ENCODE data around the gene ZNF616.

Gene ZNF616

DNA sequence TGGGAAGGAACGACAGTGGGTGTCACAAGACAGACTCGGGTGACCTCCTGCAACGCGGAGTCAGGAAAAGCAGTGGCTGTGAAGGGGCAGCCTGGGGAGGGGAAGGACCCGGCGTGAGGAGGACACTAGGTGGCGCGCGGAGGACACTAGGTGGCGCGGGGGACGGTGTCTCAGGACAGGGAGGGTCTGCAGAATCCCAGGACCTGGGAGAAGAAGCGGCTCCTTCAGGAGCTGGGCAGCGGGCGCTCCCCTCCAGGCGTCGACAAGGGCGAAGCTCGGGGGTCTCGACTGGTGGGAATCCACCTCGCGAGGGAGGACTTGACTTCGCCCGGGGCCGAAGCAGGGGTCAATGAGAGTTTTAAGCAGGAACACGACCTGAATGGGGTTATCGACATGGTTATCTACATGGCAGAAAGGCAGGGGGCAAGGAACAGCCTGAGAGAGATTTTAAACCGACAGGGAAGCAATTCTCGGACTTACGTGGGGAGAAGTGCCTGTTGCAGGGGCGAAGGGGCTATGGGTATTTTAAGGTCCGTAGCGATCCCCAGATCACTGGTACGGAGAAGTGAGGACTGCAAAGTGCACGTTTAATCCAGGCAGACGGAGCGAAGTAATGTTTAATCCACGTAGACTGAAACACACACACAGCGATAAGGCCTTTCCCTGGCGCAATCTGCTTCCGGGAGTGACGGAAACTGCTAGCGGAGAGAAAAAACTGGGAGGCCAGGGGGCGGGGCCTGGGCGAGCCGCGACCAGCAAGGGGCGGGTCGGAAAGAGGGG lies at the start of gene ZNF616:
ZNF616 (minus strand) TSS at position 687 of the 780 bp plus-strand sequence. CDS start 9,426 bp downstream, outside the sequence.
- DNase-seq, result peak; percentile 96

DNA sequence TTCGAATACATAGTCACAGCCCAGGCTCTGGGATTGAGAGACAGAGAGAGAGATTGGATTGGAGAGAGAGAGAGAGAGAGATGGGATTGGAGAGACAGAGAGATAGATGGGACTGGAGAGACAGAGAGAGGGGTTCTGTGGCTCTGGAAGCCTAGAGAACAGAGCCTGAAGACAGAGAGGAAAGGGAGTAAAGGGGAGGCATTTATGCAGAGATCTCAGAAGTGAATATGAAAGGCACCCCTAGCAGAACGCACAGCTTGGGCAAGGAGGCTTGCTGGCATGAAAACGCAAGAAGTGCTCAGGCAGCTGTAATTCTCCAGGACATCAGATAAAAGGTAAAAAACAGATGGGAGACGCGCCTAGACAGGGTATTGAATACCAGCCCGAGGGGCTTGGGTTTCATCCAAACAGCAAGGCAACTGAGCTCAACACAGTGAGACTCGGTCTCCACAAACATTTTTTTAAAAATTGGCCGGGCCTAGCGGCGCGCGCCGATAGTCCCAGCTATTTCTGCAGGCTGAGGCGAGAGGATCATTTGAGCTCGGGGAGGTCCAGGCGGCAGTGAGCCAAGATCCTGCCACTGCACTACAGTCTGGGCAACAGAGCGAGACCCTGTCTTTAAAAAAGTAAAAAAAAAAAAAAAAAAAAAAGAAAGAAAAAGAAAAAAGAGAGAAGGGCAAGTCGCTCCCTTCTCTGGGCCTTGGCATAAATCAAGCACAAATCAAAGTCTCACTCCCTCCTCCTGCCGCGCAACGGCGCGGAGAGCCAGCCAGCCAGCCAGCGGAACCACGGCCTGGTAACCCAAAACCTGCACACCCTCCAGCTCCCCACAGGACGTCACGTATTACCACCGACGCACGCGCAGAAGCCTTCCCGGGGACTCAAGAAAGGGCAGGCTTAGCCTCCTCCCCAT lies 49.3 kb upstream of the ZNF616 start:
- DNase-seq, result no peak

DNA sequence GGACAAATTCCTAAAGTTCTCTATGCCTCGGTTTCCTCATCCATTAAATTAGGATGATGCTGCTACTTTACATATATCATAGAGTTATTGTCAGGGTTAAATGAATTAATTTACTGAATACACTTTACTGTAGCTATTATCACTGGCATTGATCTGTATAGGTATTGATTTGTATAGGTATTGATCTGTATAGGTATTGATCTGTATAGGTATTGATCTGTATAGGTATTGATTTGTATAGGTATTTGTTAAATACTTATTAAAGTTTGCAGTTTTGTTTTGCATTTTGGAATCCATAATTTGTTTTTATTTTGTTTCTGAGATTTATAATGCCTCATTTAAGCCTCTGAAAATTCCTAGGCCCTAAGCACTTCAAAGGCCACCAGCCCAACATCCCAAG lies 47.7 kb upstream of the ZNF616 start:
- DNase-seq, result no peak

DNA sequence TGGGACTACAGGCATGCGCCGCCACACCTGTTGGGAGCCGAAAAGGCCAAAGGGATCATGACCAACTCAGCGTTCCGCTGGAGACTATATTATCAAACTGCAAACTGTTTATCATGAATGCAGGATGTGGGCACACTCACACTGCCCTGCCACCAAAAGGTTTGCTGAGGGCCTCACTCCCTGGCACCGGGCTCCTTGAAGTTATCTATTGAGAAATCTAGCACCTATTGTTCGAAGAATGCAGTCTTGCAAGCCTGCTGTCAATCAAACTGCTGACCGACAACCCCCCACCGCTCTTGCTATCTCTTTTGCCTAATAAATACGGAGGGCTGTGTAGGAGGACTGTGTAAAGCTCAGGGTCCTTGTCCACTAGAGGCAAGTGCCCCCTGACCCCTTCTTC lies 36.8 kb upstream of the ZNF616 start:
- no peak for DNase-seq

DNA sequence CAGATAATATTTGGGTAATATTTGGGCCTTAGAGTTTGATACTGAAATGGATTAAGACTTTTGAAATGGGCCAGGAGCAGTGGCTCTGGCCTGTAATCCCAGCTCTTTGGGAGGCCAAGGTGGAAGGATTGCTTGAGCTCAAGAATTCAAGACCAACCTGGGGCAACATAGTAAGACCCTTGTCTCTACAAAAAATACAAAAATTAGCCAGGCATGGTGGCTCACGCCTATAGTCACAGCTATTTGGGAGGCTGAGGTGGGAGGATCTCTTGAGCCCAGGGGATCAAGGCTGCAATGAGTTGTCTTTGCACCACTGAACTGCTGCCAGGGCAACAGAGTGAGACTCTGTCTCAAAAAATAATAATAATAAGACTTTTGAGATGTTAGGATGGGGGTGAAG lies 32.6 kb upstream of the ZNF616 start:
- no peak for DNase-seq

DNA sequence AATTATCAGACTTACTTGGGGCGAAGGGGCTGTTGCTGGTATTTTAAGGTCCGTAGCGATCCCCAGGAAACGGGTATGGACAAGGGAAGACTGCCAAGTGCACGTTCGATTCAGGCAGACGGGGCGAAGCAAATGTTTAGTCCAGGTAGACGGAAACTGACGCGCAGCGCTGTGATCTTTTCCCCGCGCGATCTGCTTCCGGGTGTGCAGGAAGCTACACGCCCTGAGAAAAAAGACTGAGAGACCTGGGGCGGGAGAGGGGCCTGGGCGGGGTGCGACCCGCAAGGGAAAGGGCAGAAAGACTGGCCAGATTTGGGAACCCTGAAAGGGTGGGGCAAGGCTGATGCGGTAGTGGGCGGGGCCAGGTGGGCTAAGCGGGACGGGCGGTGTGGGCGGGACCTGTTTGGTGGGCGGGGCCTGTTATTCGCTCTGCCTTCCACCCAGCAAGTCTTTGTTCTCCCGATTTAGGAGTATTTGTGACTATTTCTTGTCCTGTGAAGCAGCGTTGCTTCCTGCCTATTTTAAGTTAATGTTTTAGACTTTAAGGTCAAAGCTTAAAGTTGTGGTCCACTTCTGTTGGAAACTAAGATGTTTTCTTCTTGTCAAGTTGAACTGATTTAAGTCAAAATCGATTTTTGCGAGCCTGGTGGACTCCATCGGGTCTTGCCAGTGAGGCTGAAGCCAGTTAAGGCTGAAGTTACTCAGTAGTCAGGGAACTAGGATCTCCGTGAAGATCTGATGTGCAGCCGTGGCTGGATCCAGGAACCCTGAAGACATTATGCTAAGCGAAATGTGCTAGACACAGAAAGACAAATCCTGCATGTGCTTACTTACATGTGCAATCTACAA lies 31.8 kb upstream of the ZNF616 start, which contains the start of gene ZNF836:
ZNF836 (minus strand) TSS at position 301 of the 849 bp plus-strand sequence. CDS start 3,549 bp downstream, outside the sequence.
- DNase-seq, result peak; percentile 87

DNA sequence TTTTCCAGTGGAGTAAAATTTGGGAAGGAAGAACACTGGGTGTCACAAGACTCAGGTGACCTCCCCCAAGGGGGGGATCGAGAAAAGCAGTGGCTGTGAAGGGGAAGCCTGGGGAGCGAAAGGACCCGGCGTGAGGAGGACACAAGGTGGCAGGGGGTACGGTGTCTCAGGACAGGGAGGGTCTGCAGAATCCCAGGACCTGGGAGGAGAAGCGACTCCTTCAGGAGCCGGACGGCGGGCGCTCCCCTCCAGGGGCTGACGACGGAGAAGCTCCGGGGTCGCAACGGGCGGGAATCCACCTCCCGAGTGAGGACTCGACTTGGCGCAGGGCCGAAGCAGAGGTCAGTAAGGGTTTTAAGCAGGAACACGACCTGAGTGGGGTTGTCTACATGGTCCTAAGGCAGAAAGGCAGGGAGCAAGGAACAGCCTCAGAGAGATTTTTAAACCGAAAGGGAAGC lies 31.2 kb upstream of the ZNF616 start:
- peak; percentile 4 for DNase-seq

DNA sequence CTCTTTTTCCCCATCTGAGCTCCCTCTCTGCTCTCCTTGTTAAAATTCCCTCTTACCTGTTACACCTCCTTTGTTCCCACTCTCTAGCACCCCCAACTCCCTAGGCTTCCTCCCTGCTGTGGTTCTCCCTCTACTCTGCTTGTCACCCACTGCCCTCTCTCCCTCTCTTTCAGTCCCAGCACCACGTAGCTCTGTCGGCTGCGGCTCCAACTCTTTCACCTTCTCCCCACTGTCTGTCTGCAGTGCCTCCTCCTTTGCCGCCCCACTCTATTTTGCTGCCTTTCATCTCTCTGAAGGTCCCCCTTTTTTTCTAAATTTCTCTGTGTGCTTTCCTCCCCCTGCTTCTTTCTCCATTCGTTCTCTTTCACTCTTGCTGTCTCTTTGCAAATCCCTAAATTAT lies 30.6 kb upstream of the ZNF616 start:
- DNase-seq, result no peak

DNA sequence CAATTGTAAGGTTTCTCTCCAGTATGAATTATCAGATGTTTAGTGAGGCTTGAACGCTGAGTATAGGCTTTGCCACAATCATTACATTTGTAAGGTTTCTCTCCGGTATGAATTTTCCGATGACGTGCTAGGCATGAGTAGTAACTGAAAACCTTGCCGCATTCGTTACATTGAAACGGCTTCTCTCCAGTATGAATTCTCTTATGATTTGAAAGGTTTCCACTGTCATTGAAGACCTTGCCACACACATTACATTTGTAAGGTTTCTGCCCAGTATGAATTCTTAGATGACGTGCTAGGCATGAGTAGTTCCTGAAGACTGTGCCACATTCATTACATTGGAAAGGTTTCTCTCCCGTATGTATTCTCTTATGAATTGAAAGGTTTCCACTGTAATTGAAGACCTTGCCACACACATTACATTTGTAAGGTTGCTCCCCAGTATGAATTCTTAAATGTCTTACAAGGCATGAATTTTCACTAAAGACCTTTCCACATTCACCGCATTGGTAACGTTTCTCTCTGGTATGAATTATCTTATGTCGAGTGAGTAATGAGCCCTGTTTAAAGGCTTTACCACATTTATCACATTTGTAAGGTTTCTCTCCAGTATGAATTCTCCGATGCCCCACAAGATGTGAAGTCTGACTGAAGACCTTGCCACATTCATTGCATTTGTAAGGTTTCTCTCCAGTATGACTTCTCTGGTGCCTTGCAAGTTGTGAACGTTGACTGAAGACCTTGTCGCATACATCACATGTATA lies 16.0 kb upstream of the ZNF616 start:
- no peak for DNase-seq

DNA sequence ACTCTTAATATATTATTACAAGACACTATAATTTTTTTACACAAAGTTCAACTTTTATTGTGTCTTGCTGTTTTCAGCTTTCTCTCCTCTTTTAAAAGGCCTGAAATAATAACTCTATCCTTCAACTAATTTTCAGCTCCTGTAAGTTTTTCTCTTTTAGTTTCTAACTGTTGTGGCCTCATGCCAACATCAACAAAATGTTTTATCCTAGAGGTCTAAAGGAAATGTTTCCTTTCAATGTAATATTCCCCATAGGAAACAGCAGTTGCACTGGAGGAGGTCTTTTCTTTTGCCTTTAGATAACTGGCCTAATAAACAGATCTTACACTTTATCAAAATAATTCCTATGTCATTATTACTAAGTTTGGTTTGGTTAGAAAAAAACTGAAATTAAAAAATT lies 8.5 kb upstream of the ZNF616 start:
- no peak for DNase-seq

DNA sequence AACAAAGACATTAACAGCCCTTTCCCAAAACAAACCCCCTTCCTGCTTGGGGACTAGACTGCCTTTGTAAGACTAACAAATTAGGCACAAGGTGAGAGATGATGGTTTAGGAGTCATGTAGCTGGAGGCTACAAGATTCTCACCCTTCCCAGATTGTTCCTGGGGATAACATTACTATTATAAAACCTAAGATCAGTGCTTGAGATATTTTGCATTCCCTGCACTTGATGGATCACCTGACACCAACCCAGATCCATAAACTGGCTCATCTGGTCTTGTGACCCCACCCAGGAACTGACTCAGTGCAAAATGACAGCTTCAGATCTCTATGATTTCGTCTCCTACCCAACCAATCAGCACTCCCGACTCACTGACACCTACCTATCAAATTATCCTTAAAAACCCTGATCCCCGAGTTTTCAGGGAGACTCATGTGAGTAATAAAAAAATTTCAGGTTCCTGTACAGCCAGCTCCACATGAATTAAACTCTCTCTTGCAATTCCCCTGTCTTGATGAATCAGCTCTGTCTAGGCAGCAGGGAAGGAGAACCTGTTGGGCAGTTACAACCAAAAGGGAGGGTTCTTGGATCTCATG lies 2.4 kb upstream of the ZNF616 start:
- DNase-seq, result no peak

DNA sequence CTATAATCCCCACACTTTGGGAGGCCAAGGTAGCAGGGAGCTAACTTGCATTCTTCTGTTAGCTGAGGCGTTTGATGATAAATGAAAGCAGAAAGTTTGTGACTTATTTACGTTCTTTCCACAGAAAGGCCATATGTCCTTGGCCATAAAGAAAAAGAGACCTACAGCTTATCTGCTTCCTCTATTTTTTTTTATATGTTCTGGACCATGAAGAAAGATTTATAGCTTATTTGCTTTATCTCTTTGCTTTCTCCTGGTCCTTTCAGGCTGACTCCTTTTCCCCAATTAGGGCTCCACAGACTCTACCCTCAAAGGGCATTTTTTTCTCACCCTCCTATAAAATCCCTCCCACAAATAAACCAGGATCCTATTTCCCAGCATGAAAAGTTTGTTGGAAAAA lies 1.5 kb upstream of the ZNF616 start:
- DNase-seq, result no peak

DNA sequence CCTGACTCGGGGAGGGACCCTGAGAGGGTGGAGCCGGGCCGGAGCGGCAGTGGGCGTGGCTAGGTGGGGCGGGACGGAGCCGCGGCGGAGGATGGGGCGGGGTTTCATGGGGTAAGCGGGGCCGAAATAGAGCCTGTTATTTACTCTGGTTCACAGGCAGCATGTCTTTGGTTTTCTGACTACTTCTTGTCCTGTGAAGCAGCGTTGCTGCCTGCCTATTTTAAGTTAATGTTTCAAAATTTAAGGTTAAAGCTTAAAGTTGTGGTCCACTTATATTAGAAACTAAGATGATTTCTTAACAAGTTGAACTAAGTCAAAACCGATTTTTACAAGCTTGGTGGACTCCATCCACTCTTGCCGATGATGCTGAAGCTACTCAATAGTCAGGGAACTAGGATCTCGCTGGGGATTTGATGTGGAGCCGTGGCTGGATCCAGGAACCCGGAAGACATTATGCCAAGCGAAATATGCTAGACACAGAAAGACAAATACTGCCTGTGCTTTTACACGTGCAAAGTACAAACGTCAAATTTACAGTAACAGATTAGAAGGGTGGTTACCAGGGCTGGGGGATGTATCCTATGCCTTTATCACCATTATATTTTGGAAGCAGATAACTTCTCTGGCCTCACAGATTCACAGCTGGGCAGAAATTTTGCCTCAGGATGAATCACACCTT lies 433 bp upstream of the ZNF616 start:
- no peak for DNase-seq

DNA sequence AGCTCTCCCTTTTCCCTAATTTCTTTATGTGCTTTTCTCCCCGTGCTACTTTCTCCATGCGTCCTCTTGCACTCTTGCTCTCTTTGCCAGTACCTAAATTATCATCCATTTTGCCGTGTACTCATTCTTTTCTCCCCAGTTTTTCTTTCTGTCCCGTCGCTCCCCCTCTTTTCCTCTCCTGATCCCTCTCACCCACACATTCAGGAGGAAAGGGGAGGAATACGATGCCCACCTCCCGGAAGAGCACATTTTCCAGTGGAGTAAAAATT lies 821 bp downstream of the ZNF616 start:
- no peak for DNase-seq

DNA sequence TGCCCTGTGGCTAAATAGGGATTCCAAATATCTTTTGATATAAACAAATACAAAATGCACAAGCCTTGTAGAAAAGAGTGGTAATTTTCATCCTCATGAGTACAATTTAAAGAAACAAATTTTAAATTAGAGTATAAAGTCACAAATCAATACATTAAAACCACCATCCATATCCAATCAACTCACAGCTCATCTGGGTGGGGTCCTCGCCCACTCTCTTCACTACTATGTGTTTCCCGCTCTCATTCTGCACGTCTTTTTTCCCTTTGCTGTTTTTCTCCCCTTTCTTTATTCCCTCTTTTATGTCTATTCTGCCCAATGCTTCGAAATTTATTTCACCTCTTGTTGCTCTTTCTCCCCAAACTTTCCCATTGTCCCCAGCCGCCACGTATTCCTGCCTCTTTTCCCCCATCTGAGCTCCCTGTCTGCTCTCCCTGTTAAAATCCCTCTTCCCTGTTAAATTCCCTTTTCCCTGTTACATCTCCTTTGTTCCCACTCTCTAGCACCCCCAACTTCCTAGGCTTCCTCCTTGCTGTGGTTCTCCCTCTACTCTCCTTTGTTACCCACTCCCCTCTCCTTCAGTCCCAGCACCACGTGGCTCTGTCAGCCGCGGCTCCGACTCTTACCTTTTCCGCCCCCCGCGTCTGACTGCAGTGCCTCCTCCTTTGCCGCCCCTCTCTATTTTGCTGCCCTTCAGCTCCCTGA lies 1.3 kb downstream of the ZNF616 start:
- peak; percentile 61 for DNase-seq

DNA sequence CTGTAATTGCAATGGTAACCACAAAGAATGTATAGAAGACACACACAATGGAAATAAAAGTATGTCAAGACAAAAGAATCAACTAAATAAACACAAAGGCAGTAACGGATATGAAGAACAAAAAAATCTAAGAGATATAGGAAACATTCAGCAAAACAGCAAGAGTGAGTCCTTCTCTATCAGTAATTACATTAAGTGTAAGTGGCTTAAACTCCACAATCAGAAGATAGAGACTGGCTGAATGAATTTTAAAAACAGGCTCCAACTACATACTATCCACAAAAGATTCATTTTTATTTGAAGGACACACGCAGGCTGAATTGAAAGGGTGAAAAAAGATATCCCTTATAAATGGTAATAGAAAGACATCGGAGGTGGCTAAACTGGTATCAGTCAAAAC lies 19.5 kb downstream of the ZNF616 start:
- DNase-seq, result no peak

DNA sequence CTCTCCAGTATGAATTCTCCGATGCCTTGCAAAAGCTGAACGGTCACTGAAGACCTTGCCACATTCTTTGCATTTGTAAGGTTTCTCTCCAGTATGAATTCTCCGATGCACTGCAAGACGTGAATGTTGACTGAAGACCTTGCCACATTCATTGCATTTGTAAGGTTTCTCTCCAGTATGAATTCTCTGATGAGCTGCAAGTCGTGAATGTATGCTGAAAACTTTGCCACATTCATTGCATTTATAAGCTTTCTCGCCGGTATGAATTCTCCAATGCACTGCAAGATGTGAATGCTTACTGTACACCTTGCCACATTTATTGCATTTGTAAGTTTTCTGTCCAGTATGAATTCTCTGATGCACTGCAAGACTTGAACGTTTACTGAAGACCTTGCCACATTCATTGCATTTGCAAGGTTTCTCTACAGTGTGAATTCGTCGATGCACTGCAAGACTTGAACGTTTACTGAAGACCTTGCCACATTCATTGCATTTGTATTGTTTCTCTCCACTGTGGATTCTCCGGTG lies 24.1 kb downstream of the ZNF616 start:
- DNase-seq, result no peak

DNA sequence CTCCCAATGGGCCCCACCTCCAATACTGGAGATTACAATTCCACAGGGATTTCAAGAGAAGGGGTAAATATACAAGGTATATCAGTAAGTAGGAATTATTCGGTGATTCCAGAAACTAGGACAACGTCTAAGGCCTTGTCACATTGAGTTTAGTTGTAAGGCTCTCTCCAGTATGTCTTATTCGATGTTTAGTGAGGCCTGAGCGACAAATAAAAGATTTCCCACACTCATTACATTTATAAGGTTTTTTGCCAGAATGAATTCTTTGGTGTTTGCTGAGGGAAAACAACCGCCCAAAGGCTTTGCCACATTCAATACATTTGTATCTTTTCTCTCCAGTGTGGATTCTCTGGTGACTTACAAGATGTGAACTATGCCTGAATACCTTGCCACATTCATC lies 25.0 kb downstream of the ZNF616 start:
- DNase-seq, result no peak

DNA sequence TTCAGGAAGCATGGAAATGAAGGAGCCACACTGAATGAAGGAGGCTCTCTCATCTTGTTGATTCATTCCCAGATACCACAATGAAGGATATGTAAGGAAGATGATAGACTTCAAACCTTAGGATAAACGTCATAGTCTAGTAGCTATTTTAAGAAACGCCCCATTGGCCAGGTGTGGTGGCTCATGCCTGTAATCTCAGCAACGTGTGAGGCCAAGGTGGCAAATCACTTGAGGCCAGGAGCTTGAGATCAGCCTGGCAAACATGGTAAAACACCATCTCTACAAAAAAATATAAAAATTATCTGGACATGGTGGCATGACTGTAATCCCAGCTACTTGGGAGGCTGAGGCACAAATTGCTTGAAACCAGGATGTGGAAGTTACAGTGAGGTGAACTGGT lies 27.1 kb downstream of the ZNF616 start:
- DNase-seq, result no peak

DNA sequence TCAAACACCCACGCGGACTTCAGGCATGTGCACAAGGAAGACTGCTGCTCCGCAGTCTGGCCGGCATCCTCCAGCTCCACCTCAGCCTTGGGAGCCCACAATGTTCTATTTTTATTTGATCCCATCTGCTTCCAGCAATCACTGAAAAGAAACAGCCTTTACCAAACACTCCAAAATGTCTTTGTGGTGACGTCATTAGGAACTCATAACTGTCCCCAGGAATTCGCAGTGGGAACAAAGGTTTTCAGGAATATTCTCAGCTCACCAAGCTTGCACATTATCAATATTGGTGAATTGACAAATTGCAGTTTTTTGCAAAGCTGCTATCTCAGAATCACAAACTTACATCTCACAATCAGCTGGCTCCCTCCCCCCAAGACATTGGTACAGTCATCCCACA lies 29.0 kb downstream of the ZNF616 start:
- no peak for DNase-seq

Data from RPMI8226 (cell line).